ENCODE data around the gene TSC22D3.
A peak's percentile ranks its signal among the peaks of the same experiment; 100 is the strongest.

TSC22D3 gene

DNA sequence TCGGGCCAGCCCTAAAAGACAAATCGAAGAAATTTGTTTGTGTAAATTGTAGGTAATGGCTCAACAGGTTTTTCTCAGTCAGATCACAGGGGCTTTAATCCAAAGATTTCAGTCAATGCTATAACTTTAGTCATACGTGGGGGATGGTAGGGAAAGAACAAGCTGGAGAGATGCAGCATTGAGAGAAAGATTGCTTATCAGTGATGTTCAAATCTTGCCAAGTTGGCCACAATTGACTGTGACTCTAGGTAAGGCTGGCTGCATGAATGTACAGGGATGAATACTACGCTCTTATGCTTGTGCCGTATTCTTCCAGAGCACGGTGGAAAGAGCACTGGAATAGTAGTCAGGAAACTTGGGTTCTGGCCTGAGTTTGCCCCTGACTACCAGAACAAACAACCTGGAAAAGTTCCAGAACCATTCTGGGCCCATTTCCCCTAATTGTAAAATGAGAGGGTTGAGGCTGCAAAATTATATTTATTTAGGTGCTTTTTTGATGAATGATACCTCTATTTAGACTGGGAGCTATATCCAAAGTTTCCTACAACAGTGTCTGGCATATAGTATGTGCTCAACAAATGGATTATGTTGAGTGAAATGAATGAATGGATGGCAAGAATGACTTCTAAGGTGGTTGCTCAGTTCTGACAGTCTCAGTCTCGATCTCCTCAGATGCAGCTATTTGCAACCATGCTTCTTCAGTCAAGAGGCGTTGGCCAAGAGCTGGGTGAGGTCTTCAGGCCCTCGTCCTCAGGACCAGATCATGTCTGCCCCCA is 44.4 kb downstream of the TSC22D3 start:
- Histone ChIP-seq H3K4me3 (ENCODE audit: low read depth, low read length) (no peak overlapping the region), H3K4me1 (ENCODE audit: control insufficient read depth, insufficient read depth, low read length, unreplicated experiment) (peaks cover 46% of the 10 kb centered on the region), H3K79me2 (ENCODE audit: control insufficient read depth, insufficient read depth, low read length, unreplicated experiment) (no peaks in the 10 kb centered on the region), H3K36me3 (ENCODE audit: insufficient read depth, low read length) (no peaks in the 10 kb centered on the region), H3K27ac (ENCODE audit: low read depth, low read length) (peak overlapping the region; percentile 60), H3K27me3 (ENCODE audit: insufficient read depth, low read length) (no peaks in the 10 kb centered on the region), H2AFZ (ENCODE audit: low read length, unreplicated experiment) (no peak overlapping the region)

- Histone ChIP-seq H3K4me1 (ENCODE audit: control insufficient read depth, insufficient read depth, low read length, unreplicated experiment) (peaks cover 49% of the 10 kb centered on the region), H3K27ac (ENCODE audit: low read depth, low read length) (no peak overlapping the region), H3K27me3 (ENCODE audit: insufficient read depth, low read length) (no peaks in the 10 kb centered on the region)
Observed at GRCh38 chrX:107730298-107730655, 45.3 kb downstream of the TSC22D3 start.

GRCh38 chrX:107729558-107730297 is 45.9 kb downstream of the TSC22D3 start:
- H3K27ac ChIP-seq (ENCODE audit: low read depth, low read length), result no peak overlapping the region
- no peaks in the 10 kb centered on the region for H3K36me3 ChIP-seq (ENCODE audit: insufficient read depth, low read length)
- peaks cover 49% of the 10 kb centered on the region for H3K4me1 ChIP-seq (ENCODE audit: control insufficient read depth, insufficient read depth, low read length, unreplicated experiment)
- no peaks in the 10 kb centered on the region for H3K27me3 ChIP-seq (ENCODE audit: insufficient read depth, low read length)
- H3K4me3 ChIP-seq (ENCODE audit: low read depth, low read length), result no peak overlapping the region
- no peak overlapping the region for H2AFZ ChIP-seq (ENCODE audit: low read length, unreplicated experiment)
- H3K79me2 ChIP-seq (ENCODE audit: control insufficient read depth, insufficient read depth, low read length, unreplicated experiment), result no peaks in the 10 kb centered on the region

More at GRCh38 chrX:107730298-107730655, 45.3 kb downstream of the TSC22D3 start:
- Histone ChIP-seq H2AFZ (ENCODE audit: low read length, unreplicated experiment) (no peak overlapping the region), H3K79me2 (ENCODE audit: control insufficient read depth, insufficient read depth, low read length, unreplicated experiment) (no peaks in the 10 kb centered on the region), H3K4me3 (ENCODE audit: low read depth, low read length) (no peak overlapping the region), H3K36me3 (ENCODE audit: insufficient read depth, low read length) (no peaks in the 10 kb centered on the region)

DNA sequence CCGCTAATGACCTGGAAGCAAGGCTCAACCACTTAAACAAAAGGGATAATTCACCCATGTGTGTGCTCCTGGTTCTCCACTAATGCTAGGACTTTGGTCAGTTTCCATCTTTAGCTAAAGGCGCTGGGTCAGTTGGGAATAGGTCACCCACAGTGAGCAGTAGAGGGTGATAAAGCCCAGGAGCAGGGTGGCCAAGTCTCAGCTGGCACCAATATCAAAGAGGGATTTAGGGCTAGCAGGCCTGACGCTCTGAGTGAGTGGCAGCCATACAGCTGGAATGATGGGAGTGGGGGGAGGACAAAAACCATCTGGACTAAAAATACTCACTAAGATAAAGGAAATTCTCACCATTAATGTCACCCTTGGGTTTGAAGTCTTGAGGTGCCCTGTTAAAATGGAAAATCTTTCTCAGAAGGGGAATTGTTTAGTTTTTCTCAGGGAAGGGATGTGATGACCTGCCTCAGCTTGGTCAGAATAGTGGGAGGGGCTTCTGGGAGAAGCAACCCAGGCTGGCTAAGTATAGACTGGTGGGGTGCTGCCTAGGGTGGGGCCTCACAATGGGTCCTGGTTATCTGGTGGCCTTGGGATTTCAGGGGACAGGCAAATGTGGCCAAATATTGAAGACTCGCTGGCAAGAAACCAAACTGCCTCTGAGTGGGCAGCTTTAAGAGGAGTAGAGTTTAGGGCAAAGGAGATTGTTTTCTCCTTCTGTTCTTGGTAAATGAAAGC is 47.1 kb downstream of the TSC22D3 start:
- Histone ChIP-seq H3K4me3 (ENCODE audit: low read depth, low read length) (no peak overlapping the region), H3K4me1 (ENCODE audit: control insufficient read depth, insufficient read depth, low read length, unreplicated experiment) (peaks cover 49% of the 10 kb centered on the region), H2AFZ (ENCODE audit: low read length, unreplicated experiment) (no peak overlapping the region), H3K27ac (ENCODE audit: low read depth, low read length) (no peak overlapping the region), H3K36me3 (ENCODE audit: insufficient read depth, low read length) (no peaks in the 10 kb centered on the region), H3K27me3 (ENCODE audit: insufficient read depth, low read length) (no peaks in the 10 kb centered on the region), H3K79me2 (ENCODE audit: control insufficient read depth, insufficient read depth, low read length, unreplicated experiment) (no peaks in the 10 kb centered on the region)

- Histone ChIP-seq H3K36me3 (ENCODE audit: insufficient read depth, low read length) (no peaks in the 10 kb centered on the region), H3K4me3 (ENCODE audit: low read depth, low read length) (no peak overlapping the region), H3K79me2 (ENCODE audit: control insufficient read depth, insufficient read depth, low read length, unreplicated experiment) (no peaks in the 10 kb centered on the region), H3K27ac (ENCODE audit: low read depth, low read length) (no peak overlapping the region), H2AFZ (ENCODE audit: low read length, unreplicated experiment) (no peak overlapping the region), H3K27me3 (ENCODE audit: insufficient read depth, low read length) (no peaks in the 10 kb centered on the region), H3K4me1 (ENCODE audit: control insufficient read depth, insufficient read depth, low read length, unreplicated experiment) (peaks cover 42% of the 10 kb centered on the region)
Observed at GRCh38 chrX:107726816-107727534, 48.6 kb downstream of the TSC22D3 start.

- H3K27ac ChIP-seq (ENCODE audit: low read depth, low read length), result no peak overlapping the region
Observed at GRCh38 chrX:107725761-107726555, 49.6 kb downstream of the TSC22D3 start.

DNA sequence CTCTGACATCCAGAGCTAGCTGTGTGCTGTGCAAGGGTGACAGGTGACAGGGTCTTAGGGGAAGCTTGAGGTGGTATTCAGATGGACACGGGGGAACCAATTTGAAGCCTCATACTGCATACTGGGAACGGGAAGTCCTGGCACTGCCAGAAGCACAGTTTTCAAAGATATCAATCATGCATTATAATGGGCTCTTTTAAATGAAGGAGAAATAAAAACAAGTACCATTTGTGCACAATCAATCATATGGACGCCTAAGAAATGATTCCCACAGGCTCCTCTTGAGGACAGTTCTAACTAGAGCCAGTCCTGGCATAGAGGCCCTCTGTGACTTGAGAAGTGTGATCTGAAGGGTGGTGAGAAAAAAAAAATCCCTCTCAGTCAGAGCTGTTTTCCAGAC is 50.9 kb downstream of the TSC22D3 start:
- Histone ChIP-seq H3K4me3 (ENCODE audit: low read depth, low read length) (no peak overlapping the region), H3K36me3 (ENCODE audit: insufficient read depth, low read length) (no peaks in the 10 kb centered on the region), H3K79me2 (ENCODE audit: control insufficient read depth, insufficient read depth, low read length, unreplicated experiment) (no peaks in the 10 kb centered on the region), H3K4me1 (ENCODE audit: control insufficient read depth, insufficient read depth, low read length, unreplicated experiment) (peaks cover 22% of the 10 kb centered on the region), H3K27me3 (ENCODE audit: insufficient read depth, low read length) (no peaks in the 10 kb centered on the region), H2AFZ (ENCODE audit: low read length, unreplicated experiment) (no peak overlapping the region), H3K27ac (ENCODE audit: low read depth, low read length) (no peak overlapping the region)

More at GRCh38 chrX:107725761-107726555, 49.6 kb downstream of the TSC22D3 start:
- no peaks in the 10 kb centered on the region for H3K27me3 ChIP-seq (ENCODE audit: insufficient read depth, low read length)
- H3K4me1 ChIP-seq (ENCODE audit: control insufficient read depth, insufficient read depth, low read length, unreplicated experiment), result peaks cover 33% of the 10 kb centered on the region
- no peaks in the 10 kb centered on the region for H3K36me3 ChIP-seq (ENCODE audit: insufficient read depth, low read length)
- H2AFZ ChIP-seq (ENCODE audit: low read length, unreplicated experiment), result no peak overlapping the region
- no peak overlapping the region for H3K4me3 ChIP-seq (ENCODE audit: low read depth, low read length)
- H3K79me2 ChIP-seq (ENCODE audit: control insufficient read depth, insufficient read depth, low read length, unreplicated experiment), result no peaks in the 10 kb centered on the region

DNA sequence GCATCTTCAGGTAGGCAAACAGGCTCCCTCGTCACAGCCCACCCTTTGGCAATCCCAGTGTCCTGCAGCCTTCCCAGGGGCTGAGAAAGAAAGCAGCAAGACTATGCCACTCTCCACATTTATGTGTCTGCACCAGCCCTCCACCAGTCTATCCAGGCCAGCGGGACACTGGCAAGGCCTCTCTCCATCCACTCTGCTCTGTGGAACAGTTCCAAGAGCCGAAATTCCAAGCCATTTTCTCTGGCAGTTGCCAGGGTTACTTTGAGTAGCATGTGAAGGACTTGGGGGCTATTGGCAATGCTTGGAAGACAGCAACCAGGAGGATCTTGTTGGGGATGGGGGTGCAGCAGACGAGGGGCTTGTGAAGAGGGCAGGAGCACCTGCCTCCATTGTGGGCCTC is 52.1 kb downstream of the TSC22D3 start:
- no peaks in the 10 kb centered on the region for H3K79me2 ChIP-seq (ENCODE audit: control insufficient read depth, insufficient read depth, low read length, unreplicated experiment)
- H2AFZ ChIP-seq (ENCODE audit: low read length, unreplicated experiment), result no peak overlapping the region
- no peak overlapping the region for H3K27ac ChIP-seq (ENCODE audit: low read depth, low read length)
- no peak overlapping the region for H3K4me3 ChIP-seq (ENCODE audit: low read depth, low read length)
- H3K4me1 ChIP-seq (ENCODE audit: control insufficient read depth, insufficient read depth, low read length, unreplicated experiment), result peaks cover 14% of the 10 kb centered on the region
- no peaks in the 10 kb centered on the region for H3K27me3 ChIP-seq (ENCODE audit: insufficient read depth, low read length)
- H3K36me3 ChIP-seq (ENCODE audit: insufficient read depth, low read length), result no peaks in the 10 kb centered on the region

DNA sequence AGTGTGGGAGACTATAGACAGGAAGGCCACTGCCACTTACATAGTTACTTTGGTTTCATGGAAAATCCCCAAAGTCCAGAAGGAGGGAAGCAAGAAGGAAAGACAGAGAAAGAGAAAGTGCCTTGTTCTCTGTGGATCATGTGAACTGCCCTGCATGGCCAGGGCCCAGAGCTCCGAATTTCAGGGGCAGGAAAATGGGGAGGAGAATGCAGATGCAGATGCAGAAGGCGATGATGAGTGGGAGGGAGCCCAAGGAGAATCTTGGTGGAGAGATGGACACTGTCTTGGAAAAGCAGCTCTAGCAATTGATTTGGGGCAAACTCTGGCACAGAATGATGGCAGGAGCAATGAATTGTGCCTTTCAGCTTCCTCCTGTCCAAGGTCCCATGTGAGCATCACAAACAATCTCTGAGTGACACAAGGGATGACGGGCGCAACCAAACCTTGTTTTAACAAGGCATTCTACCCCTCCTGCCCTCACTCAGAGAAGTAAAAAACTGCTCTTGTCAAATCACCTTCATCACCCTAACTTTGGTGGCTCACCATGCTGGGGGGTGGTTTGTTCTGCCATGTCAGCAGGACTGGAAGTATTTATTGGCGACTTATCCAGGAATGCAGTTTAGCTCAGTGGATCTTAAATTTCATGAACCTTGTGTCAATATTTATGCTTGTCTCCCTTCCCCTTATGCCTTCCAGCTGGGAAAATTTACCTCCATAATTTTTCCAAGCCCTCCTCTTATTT is 53.5 kb downstream of the TSC22D3 start:
- Histone ChIP-seq H3K36me3 (ENCODE audit: insufficient read depth, low read length) (no peaks in the 10 kb centered on the region), H3K79me2 (ENCODE audit: control insufficient read depth, insufficient read depth, low read length, unreplicated experiment) (peaks cover 7% of the 10 kb centered on the region), H2AFZ (ENCODE audit: low read length, unreplicated experiment) (no peak overlapping the region), H3K27ac (ENCODE audit: low read depth, low read length) (no peak overlapping the region), H3K27me3 (ENCODE audit: insufficient read depth, low read length) (no peaks in the 10 kb centered on the region), H3K4me3 (ENCODE audit: low read depth, low read length) (no peak overlapping the region), H3K4me1 (ENCODE audit: control insufficient read depth, insufficient read depth, low read length, unreplicated experiment) (peaks cover 24% of the 10 kb centered on the region)
